NCI-H2107 treated with DMSO at 0.1 percent for 48 hours (cell line): ENCODE data around the gene MTA1.

ENCODE experiments used
- DNase-seq: peaks from one replicate; lab custom pipeline; 2025; ENCODE audit not compliant: unreplicated experiment; lab: John Stamatoyannopoulos, UW

MTA1 gene

GRCh38 chr14:105495990-105496830 is 76.6 kb downstream of the MTA1 start:
- DNase-seq, result no peak

- DNase-seq, result no peak
Observed at GRCh38 chr14:105496831-105497591, 77.4 kb downstream of the MTA1 start.

GRCh38 chr14:105497671-105498429 is 78.2 kb downstream of the MTA1 start:
- DNase-seq, result no peak

GRCh38 chr14:105498430-105499255 is 79.0 kb downstream of the MTA1 start:
- no peak for DNase-seq

- DNase-seq, result no peak
Observed at GRCh38 chr14:105499256-105500035, 79.8 kb downstream of the MTA1 start.

- no peak for DNase-seq
Observed at GRCh38 chr14:105500036-105500725, 80.6 kb downstream of the MTA1 start.

GRCh38 chr14:105500726-105501101 is 81.1 kb downstream of the MTA1 start:
- DNase-seq, result no peak

- no peak for DNase-seq
Observed at GRCh38 chr14:105501504-105502291, 82.1 kb downstream of the MTA1 start.

- DNase-seq, result no peak
Observed at GRCh38 chr14:105502446-105503295, 83.0 kb downstream of the MTA1 start.

GRCh38 chr14:105503296-105503640 is 83.6 kb downstream of the MTA1 start:
- DNase-seq, result no peak

- no peak for DNase-seq
Observed at GRCh38 chr14:105503935-105504692, 84.5 kb downstream of the MTA1 start.

- DNase-seq, result no peak
Observed at GRCh38 chr14:105505101-105505500, 85.5 kb downstream of the MTA1 start.

- DNase-seq, result no peak
Observed at GRCh38 chr14:105507247-105507646, 87.6 kb downstream of the MTA1 start.

- no peak for DNase-seq
Observed at GRCh38 chr14:105508069-105508468, 88.4 kb downstream of the MTA1 start.

- DNase-seq, result no peak
Observed at GRCh38 chr14:105508601-105509000, 89.0 kb downstream of the MTA1 start.

- no peak for DNase-seq
Observed at GRCh38 chr14:105517096-105517495, 97.5 kb downstream of the MTA1 start.
